Measurements from ENCODE around the gene POU2F1. TPM values are rescaled to one million over a fixed set of nuclear protein-coding genes. Genes with fewer than 3 reads are reported as not detected.

The POU2F1 gene
- total and polyA plus RNA-seq, 8 donors = 1.2 to 36.2 (median 7.7) TPM

DNA sequence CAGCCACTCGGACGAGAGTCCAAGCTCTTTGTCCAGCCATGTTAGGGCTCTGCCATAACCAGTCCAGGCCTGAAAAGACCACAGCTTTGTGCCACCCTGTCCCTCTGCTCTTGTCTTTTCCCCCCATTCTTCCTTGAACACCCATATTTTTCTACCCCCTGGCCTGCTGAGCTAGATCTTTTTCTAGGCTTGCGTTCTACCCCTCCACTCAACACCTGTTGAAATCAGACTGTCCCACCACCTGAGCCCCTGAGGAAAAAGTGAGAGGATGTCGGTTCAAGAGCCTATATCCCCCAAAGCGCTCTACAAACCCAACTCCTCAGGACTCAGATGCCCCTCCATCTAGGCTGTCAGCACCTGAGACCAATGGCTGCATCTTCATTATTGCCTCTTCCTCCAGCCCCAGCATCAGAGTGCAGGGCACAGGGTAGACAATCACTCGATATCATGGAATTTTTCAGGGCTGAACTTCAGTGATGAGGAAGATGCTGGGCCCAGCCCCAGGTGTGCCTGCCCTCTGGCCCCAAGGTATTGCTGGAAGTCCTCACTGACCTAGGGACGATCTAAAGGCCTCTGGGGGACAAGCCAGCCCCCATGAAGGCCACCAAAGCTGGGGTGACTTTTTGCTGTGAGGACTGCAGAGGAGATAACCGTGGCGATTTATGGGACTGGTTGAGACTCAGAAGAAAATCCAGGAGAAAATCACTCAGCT is 222.3 kb downstream of the POU2F1 start:
- TF ChIP-seq EP300 (IDR thresholded peaks at IDR 0.05) = no peak
- TF ChIP-seq, protein P1, sequence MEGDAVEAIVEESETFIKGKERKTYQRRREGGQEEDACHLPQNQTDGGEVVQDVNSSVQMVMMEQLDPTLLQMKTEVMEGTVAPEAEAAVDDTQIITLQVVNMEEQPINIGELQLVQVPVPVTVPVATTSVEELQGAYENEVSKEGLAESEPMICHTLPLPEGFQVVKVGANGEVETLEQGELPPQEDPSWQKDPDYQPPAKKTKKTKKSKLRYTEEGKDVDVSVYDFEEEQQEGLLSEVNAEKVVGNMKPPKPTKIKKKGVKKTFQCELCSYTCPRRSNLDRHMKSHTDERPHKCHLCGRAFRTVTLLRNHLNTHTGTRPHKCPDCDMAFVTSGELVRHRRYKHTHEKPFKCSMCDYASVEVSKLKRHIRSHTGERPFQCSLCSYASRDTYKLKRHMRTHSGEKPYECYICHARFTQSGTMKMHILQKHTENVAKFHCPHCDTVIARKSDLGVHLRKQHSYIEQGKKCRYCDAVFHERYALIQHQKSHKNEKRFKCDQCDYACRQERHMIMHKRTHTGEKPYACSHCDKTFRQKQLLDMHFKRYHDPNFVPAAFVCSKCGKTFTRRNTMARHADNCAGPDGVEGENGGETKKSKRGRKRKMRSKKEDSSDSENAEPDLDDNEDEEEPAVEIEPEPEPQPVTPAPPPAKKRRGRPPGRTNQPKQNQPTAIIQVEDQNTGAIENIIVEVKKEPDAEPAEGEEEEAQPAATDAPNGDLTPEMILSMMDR (IDR thresholded peaks at IDR 0.05) = no peak
- intact Hi-C loops (cut with DNase I; ENCODE audit: low total_unique reads) = loop anchor here (5.0 to 10.0 kb wide), 2 partner anchors 178 to 381 kb away; no protein-coding TSS in a partner anchor
- no peak overlapping the region for H3K4me3 ChIP-seq
- 82 to 90% (median 88%) methylated on average over 9 of the region's 9 CpGs for WGBS, 5 donors
- H3K9me3 ChIP-seq = no peaks in the 10 kb centered on the region
- H3K36me3 ChIP-seq = no peaks in the 10 kb centered on the region
- no peak for DNase-seq
- no peak overlapping the region for H3K27ac ChIP-seq
- peaks cover 0 to 33% (median 6%) of the 10 kb centered on the region in 3 donors for H3K27me3 ChIP-seq
- H3K4me1 ChIP-seq = peaks cover 9 to 25% (median 14%) of the 10 kb centered on the region in 4 donors

DNA sequence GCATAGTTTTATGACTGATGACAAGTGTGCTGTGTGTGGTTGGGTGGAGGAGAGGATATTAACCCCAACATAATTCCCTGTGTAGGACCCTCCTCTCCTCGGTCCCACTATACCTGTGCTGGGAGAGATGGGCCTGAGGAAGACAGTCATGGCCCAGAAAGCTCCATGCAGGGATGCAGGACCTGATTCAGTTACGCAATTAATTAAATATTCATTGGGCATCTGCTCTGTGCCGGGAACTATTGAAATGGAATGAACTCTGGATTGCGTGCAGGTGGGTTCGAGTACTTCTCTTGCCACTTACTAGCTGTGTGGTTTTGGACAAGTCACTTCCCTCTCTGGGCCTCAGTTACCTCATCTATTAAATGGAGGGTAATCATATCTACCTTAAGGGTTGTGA is 223.1 kb downstream of the POU2F1 start:
- intact Hi-C loops (cut with DNase I; ENCODE audit: low total_unique reads) = loop anchor here (5.0 to 10.0 kb wide), 2 partner anchors 179 to 381 kb away; no protein-coding TSS in a partner anchor
- no peak for DNase-seq
- H3K9me3 ChIP-seq = no peaks in the 10 kb centered on the region
- WGBS, 5 donors = 87 to 94% (median 91%) methylated on average over 5 of the region's 5 CpGs
- H3K27me3 ChIP-seq = peaks cover 0 to 25% (median 6%) of the 10 kb centered on the region in 3 donors
- H3K27ac ChIP-seq = no peak overlapping the region
- TF ChIP-seq EP300 (IDR thresholded peaks at IDR 0.05) (no peak), POLR2A (IDR thresholded peaks at IDR 0.05) (no peak), POLR2AphosphoS5 (IDR thresholded peaks at IDR 0.05) (no peak)
- TF ChIP-seq, protein P1 (IDR thresholded peaks at IDR 0.05) = no peak
- no peak overlapping the region for H3K4me3 ChIP-seq
- no peaks in the 10 kb centered on the region for H3K36me3 ChIP-seq
- H3K4me1 ChIP-seq = peaks cover 9 to 30% (median 14%) of the 10 kb centered on the region in 4 donors

DNA sequence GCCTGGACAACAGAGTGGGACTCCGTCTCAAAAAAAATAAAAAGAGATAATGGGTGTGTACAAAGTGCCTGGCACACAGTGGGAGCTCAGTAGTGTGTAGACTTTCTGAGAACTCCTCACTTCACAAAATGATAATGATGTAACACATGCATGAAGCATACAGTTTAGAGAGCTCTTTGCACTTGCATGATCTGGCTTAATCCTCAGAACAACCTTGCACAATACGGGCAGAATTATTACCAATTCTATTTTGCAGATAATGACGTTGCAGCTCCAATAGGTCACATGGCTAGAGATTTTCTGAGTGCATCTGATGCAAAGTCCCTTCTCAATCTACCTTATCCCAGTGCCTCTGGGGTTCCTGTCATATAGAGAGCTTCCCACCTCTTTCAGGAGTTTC is 226.3 kb downstream of the POU2F1 start:
- Histone ChIP-seq H3K27me3 (peaks cover 0 to 6% (median 0%) of the 10 kb centered on the region in 3 donors), H3K4me1 (peaks cover 0 to 18% (median 3%) of the 10 kb centered on the region in 4 donors), H3K27ac (peak overlapping the region; percentile 33 to 71 (median 64)), H3K36me3 (no peaks in the 10 kb centered on the region), H3K9me3 (no peaks in the 10 kb centered on the region), H3K4me3 (no peak overlapping the region)
- TF ChIP-seq POLR2AphosphoS5 (IDR thresholded peaks at IDR 0.05) = no peak
- TF ChIP-seq POLR2A (IDR thresholded peaks at IDR 0.05) = no peak
- no peak for TF ChIP-seq EP300 (IDR thresholded peaks at IDR 0.05)
- TF ChIP-seq, protein P1 (IDR thresholded peaks at IDR 0.05) = no peak
- no peak for DNase-seq
- 63 to 72% (median 66%) methylated on average over 3 of the region's 3 CpGs for WGBS, 5 donors
- intact Hi-C loops (cut with DNase I; ENCODE audit: low total_unique reads) = loop anchor here (10.0 kb wide), 1 partner anchor 182 kb away; no protein-coding TSS in a partner anchor

DNA sequence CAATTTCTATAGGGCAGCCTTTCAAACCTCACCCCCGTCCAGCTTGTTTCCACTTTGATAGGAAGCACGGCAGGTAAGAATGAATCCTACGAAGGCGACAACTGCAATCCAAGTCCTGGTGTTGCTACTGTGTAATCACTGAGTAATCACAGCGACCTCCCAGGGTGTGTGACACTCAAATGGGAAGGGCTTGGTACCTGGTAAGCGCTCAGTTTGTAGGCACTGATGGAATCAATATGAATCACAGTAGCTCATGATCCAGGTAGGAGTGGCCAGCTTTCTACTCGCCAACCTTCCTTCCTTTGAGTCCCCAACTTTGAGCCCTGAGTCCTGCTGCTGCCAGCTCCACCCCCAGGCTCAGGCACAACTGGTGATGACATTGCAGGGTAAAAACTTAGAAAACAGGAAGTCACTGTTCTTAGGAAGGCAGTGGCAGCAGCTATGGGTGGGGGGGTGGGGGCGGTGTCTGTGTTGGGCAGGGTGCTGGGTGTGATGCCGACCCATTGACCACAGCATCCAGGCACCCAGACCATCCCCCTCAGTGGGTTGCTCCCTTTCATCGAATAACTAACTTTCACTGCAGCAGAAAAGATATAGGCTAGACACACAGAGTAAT is 226.9 kb downstream of the POU2F1 start:
- H3K9me3 ChIP-seq = no peaks in the 10 kb centered on the region
- WGBS, 5 donors = 24 to 53% (median 30%) methylated on average over 9 to 10 of the region's 10 CpGs
- peaks cover 0 to 18% (median 3%) of the 10 kb centered on the region in 4 donors for H3K4me1 ChIP-seq
- no peak overlapping the region for H3K4me3 ChIP-seq
- H3K27me3 ChIP-seq = peaks cover 0 to 6% (median 0%) of the 10 kb centered on the region in 3 donors
- no peaks in the 10 kb centered on the region for H3K36me3 ChIP-seq
- intact Hi-C loops (cut with DNase I; ENCODE audit: low total_unique reads) = loop anchor here (10.0 kb wide), 1 partner anchor 183 kb away; no protein-coding TSS in a partner anchor
- peak; percentile 64 to 87 for DNase-seq
- peak overlapping the region; percentile 33 to 71 (median 64) for H3K27ac ChIP-seq
- TF ChIP-seq POLR2A (IDR thresholded peaks at IDR 0.05) (no peak), POLR2AphosphoS5 (IDR thresholded peaks at IDR 0.05) (peak in 2 of 3 donors; percentile 44 to 54), EP300 (IDR thresholded peaks at IDR 0.05) (no peak)
- TF ChIP-seq, protein P1 (IDR thresholded peaks at IDR 0.05) = no peak

Data from stomach (tissue), 9 donors.